ENCODE measurements around the gene RPL7L1.

Gene RPL7L1

GRCh38 chr6:42889815-42890214 is 10.4 kb downstream of the RPL7L1 start:
- H3K27ac ChIP-seq (ENCODE audit: extremely low read depth, low read depth, low read length) = peak overlapping the region; percentile 94
- peaks cover 10 to 34% of the 10 kb centered on the region in 2 experiments for H3K36me3 ChIP-seq (ENCODE audit: control insufficient read depth in 2 of 2, insufficient read depth in 1 of 2, low read length in 2 of 2)
- H3K4me1 ChIP-seq (ENCODE audit: control insufficient read depth, insufficient read depth, low read length) = no peaks in the 10 kb centered on the region
- POLR2A ChIA-PET = interaction anchor here (0.9 to 5.5 kb wide), 8 partner anchors 10 to 480 kb away, joined by 3 to 87 read pairs (median 6); partner anchors contain the start of genes BICRAL, RPL7L1, TBCC and UBR2
- H3K4me3 ChIP-seq (ENCODE audit: low read depth, low read length) = peak overlapping the region; percentile 66
- H3K9me3 ChIP-seq (ENCODE audit: control insufficient read depth, insufficient read depth, low read depth, low read length) = no peaks in the 10 kb centered on the region
- no peak for TF ChIP-seq HOXA7 (CRISPR knock-in tag; IDR thresholded peaks at IDR 0.05; ENCODE audit: borderline replicate concordance)
- TF ChIP-seq, protein P1, sequence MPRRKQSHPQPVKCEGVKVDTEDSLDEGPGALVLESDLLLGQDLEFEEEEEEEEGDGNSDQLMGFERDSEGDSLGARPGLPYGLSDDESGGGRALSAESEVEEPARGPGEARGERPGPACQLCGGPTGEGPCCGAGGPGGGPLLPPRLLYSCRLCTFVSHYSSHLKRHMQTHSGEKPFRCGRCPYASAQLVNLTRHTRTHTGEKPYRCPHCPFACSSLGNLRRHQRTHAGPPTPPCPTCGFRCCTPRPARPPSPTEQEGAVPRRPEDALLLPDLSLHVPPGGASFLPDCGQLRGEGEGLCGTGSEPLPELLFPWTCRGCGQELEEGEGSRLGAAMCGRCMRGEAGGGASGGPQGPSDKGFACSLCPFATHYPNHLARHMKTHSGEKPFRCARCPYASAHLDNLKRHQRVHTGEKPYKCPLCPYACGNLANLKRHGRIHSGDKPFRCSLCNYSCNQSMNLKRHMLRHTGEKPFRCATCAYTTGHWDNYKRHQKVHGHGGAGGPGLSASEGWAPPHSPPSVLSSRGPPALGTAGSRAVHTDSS (tag by site-specific recombination; IDR thresholded peaks at IDR 0.05) = no peak
- TF ChIP-seq PRDM1 (tag by site-specific recombination; IDR thresholded peaks at IDR 0.05) = peak; percentile 32; the same call in 1 of the 2 replicates
- no peak for TF ChIP-seq ZNF16 (tag by site-specific recombination; IDR thresholded peaks at IDR 0.05; ENCODE audit: low read depth)
- no peak for TF ChIP-seq ZNF274 (IDR thresholded peaks at IDR 0.05; ENCODE audit: low read length)
- TF ChIP-seq ZNF274 (tag by site-specific recombination; IDR thresholded peaks at IDR 0.05; ENCODE audit: borderline replicate concordance) = no peak
- TF ChIP-seq ZNF433 (tag by site-specific recombination; IDR thresholded peaks at IDR 0.05; ENCODE audit: low read depth) = 0 out of 2 replicates have a peak, but pooled peaks have one; percentile 29
- TF ChIP-seq KLF10 (tag by site-specific recombination; IDR thresholded peaks at IDR 0.05) = no peak
- no peak for TF ChIP-seq ZFP69B (tag by site-specific recombination; IDR thresholded peaks at IDR 0.05)
- TF ChIP-seq, protein P2, sequence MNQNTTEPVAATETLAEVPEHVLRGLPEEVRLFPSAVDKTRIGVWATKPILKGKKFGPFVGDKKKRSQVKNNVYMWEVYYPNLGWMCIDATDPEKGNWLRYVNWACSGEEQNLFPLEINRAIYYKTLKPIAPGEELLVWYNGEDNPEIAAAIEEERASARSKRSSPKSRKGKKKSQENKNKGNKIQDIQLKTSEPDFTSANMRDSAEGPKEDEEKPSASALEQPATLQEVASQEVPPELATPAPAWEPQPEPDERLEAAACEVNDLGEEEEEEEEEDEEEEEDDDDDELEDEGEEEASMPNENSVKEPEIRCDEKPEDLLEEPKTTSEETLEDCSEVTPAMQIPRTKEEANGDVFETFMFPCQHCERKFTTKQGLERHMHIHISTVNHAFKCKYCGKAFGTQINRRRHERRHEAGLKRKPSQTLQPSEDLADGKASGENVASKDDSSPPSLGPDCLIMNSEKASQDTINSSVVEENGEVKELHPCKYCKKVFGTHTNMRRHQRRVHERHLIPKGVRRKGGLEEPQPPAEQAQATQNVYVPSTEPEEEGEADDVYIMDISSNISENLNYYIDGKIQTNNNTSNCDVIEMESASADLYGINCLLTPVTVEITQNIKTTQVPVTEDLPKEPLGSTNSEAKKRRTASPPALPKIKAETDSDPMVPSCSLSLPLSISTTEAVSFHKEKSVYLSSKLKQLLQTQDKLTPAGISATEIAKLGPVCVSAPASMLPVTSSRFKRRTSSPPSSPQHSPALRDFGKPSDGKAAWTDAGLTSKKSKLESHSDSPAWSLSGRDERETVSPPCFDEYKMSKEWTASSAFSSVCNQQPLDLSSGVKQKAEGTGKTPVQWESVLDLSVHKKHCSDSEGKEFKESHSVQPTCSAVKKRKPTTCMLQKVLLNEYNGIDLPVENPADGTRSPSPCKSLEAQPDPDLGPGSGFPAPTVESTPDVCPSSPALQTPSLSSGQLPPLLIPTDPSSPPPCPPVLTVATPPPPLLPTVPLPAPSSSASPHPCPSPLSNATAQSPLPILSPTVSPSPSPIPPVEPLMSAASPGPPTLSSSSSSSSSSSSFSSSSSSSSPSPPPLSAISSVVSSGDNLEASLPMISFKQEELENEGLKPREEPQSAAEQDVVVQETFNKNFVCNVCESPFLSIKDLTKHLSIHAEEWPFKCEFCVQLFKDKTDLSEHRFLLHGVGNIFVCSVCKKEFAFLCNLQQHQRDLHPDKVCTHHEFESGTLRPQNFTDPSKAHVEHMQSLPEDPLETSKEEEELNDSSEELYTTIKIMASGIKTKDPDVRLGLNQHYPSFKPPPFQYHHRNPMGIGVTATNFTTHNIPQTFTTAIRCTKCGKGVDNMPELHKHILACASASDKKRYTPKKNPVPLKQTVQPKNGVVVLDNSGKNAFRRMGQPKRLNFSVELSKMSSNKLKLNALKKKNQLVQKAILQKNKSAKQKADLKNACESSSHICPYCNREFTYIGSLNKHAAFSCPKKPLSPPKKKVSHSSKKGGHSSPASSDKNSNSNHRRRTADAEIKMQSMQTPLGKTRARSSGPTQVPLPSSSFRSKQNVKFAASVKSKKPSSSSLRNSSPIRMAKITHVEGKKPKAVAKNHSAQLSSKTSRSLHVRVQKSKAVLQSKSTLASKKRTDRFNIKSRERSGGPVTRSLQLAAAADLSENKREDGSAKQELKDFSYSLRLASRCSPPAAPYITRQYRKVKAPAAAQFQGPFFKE (tag by site-specific recombination; IDR thresholded peaks at IDR 0.05; ENCODE audit: borderline replicate concordance) = no peak
- no peak for TF ChIP-seq ZNF654 (tag by site-specific recombination; IDR thresholded peaks at IDR 0.05; ENCODE audit: low read depth)
- TF ChIP-seq ZNF202 (tag by site-specific recombination; IDR thresholded peaks at IDR 0.05; ENCODE audit: borderline replicate concordance) = no peak
- no peak for TF ChIP-seq ZNF473 (tag by site-specific recombination; IDR thresholded peaks at IDR 0.05)
- no peak for TF ChIP-seq ZIC2 (tag by site-specific recombination; IDR thresholded peaks at IDR 0.05)
- TF ChIP-seq ZNF416 (tag by site-specific recombination; IDR thresholded peaks at IDR 0.05) = no peak
- TF ChIP-seq, protein P3, sequence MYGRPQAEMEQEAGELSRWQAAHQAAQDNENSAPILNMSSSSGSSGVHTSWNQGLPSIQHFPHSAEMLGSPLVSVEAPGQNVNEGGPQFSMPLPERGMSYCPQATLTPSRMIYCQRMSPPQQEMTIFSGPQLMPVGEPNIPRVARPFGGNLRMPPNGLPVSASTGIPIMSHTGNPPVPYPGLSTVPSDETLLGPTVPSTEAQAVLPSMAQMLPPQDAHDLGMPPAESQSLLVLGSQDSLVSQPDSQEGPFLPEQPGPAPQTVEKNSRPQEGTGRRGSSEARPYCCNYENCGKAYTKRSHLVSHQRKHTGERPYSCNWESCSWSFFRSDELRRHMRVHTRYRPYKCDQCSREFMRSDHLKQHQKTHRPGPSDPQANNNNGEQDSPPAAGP (tag by site-specific recombination; IDR thresholded peaks at IDR 0.05) = no peak
- no peak for TF ChIP-seq BCL11A (tag by site-specific recombination; IDR thresholded peaks at IDR 0.05; ENCODE audit: low read depth)
- no peak for TF ChIP-seq ZEB2 (tag by site-specific recombination; IDR thresholded peaks at IDR 0.05)
- peak; percentile 77 for TF ChIP-seq SCRT2 (tag by site-specific recombination; IDR thresholded peaks at IDR 0.05)
- TF ChIP-seq, protein P4, sequence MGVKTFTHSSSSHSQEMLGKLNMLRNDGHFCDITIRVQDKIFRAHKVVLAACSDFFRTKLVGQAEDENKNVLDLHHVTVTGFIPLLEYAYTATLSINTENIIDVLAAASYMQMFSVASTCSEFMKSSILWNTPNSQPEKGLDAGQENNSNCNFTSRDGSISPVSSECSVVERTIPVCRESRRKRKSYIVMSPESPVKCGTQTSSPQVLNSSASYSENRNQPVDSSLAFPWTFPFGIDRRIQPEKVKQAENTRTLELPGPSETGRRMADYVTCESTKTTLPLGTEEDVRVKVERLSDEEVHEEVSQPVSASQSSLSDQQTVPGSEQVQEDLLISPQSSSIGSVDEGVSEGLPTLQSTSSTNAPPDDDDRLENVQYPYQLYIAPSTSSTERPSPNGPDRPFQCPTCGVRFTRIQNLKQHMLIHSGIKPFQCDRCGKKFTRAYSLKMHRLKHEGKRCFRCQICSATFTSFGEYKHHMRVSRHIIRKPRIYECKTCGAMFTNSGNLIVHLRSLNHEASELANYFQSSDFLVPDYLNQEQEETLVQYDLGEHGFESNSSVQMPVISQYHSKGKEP (tag by site-specific recombination; IDR thresholded peaks at IDR 0.05) = no peak
- no peak for TF ChIP-seq ZNF391 (tag by site-specific recombination; IDR thresholded peaks at IDR 0.05; ENCODE audit: borderline replicate concordance, low read depth)
- TF ChIP-seq ZNF132 (tag by site-specific recombination; IDR thresholded peaks at IDR 0.05; ENCODE audit: borderline replicate concordance) = no peak
- CTCF ChIA-PET = interaction anchor here (0.5 to 3.5 kb wide), 5 partner anchors 11 to 363 kb away, joined by 3 to 31 read pairs (median 3); partner anchors contain the start of gene RPL7L1
